ENCODE results near the gene ATF5.

The ATF5 gene

DNA sequence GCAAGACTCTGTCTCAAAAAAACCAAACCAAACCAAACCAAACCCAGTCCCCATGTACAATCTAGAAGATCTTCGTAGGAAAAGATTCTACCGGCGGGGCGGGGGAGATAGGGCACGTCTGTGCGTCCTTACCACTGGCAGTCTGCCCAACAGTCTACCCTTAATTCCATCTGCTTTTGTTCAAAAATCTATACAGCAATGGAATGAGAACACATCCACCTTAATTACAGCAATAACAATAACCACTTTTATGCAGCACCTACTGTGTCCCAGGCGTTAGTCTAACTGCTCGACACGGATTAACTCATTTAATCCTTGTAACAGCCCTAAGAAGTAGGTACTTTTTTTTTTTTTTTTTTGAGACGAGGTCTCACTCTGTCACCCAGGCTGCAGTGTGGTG lies 2.5 kb upstream of the ATF5 start:
- Histone ChIP-seq H3K9ac (ENCODE audit: low read length) (no peak overlapping the region), H3K79me2 (ENCODE audit: low read length) (peaks cover 88% of the 10 kb centered on the region), H3K9me3 (ENCODE audit: insufficient read depth, low read length) (0 out of 2 replicates have a peak, but pooled peaks cover 3% of the 10 kb centered on the region), H2AFZ (ENCODE audit: low read depth, low read length) (no peak overlapping the region), H3K27me3 (ENCODE audit: low read depth, low read length) (no peaks in the 10 kb centered on the region), H3K27ac (ENCODE audit: low read length) (peak overlapping the region; percentile 95; the same call in 1 of the 2 replicates), H3K4me2 (ENCODE audit: low read length) (peak overlapping the region; percentile 2; the same call in 1 of the 2 replicates), H3K4me1 (ENCODE audit: low read length) (peaks cover 77% of the 10 kb centered on the region), H3K4me3 (ENCODE audit: low read length) (no peak overlapping the region), H3K36me3 (replicated peaks; ENCODE audit: low read depth, low read length) (peaks cover 51% of the 10 kb centered on the region), H4K20me1 (ENCODE audit: insufficient read depth, low read length) (peaks cover 21% of the 10 kb centered on the region)
- TF ChIP-seq, protein P1, sequence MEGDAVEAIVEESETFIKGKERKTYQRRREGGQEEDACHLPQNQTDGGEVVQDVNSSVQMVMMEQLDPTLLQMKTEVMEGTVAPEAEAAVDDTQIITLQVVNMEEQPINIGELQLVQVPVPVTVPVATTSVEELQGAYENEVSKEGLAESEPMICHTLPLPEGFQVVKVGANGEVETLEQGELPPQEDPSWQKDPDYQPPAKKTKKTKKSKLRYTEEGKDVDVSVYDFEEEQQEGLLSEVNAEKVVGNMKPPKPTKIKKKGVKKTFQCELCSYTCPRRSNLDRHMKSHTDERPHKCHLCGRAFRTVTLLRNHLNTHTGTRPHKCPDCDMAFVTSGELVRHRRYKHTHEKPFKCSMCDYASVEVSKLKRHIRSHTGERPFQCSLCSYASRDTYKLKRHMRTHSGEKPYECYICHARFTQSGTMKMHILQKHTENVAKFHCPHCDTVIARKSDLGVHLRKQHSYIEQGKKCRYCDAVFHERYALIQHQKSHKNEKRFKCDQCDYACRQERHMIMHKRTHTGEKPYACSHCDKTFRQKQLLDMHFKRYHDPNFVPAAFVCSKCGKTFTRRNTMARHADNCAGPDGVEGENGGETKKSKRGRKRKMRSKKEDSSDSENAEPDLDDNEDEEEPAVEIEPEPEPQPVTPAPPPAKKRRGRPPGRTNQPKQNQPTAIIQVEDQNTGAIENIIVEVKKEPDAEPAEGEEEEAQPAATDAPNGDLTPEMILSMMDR (IDR thresholded peaks at IDR 0.05; ENCODE audit: low read depth, low read length), result no peak
- TF ChIP-seq EZH2phosphoT487 (IDR thresholded peaks at IDR 0.05; ENCODE audit: low read depth), result no peak

DNA sequence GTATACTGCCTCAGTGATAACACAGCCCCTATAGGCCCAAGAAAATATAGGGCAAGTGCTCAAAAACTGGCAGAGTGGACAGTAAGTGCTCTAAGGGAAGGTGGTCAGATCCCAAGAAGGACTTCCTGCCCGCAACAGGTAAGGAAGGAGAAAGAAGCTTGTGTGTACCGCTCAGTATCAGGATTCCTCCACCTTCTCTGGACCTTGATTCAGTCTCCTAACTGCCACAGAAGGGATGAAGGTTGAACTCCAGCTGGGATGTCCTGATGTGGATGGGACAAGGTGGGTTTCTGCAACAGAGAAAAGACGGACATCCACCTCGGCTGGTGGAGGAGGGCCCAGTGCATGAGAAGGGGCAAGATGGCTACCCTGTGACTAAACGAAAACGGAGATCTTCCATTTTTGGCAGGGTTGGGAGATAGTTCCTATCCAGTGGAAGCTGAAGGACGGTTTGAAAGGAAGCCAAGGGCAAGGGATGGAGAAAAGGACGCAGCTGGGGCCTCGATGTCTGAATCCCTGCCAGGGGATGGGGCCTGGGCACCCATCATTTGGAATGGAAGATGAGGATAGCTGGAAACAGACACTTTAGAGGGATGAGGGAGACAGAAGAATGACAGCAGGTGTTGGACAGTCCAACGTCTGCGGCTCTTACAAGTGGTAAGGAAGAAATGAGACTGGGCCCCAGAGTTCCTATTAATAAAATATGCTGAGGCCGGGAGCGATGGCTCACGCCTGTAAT lies 1.3 kb upstream of the ATF5 start:
- Histone ChIP-seq H3K4me3 (ENCODE audit: low read length) (peak overlapping the region; percentile 89), H3K4me1 (ENCODE audit: low read length) (peaks cover 74% of the 10 kb centered on the region), H3K27me3 (ENCODE audit: low read depth, low read length) (no peaks in the 10 kb centered on the region), H2AFZ (ENCODE audit: low read depth, low read length) (no peak overlapping the region), H3K27ac (ENCODE audit: low read length) (peak overlapping the region; percentile 95), H3K36me3 (replicated peaks; ENCODE audit: low read depth, low read length) (peaks cover 56% of the 10 kb centered on the region), H3K79me2 (ENCODE audit: low read length) (peaks cover 86% of the 10 kb centered on the region), H3K9ac (ENCODE audit: low read length) (peak overlapping the region; percentile 98), H3K9me3 (ENCODE audit: insufficient read depth, low read length) (0 out of 2 replicates have a peak, but pooled peaks cover 3% of the 10 kb centered on the region), H3K4me2 (ENCODE audit: low read length) (peak overlapping the region; percentile 85), H4K20me1 (ENCODE audit: insufficient read depth, low read length) (peaks cover 33% of the 10 kb centered on the region)
- TF ChIP-seq EZH2phosphoT487 (IDR thresholded peaks at IDR 0.05; ENCODE audit: low read depth), result no peak

DNA sequence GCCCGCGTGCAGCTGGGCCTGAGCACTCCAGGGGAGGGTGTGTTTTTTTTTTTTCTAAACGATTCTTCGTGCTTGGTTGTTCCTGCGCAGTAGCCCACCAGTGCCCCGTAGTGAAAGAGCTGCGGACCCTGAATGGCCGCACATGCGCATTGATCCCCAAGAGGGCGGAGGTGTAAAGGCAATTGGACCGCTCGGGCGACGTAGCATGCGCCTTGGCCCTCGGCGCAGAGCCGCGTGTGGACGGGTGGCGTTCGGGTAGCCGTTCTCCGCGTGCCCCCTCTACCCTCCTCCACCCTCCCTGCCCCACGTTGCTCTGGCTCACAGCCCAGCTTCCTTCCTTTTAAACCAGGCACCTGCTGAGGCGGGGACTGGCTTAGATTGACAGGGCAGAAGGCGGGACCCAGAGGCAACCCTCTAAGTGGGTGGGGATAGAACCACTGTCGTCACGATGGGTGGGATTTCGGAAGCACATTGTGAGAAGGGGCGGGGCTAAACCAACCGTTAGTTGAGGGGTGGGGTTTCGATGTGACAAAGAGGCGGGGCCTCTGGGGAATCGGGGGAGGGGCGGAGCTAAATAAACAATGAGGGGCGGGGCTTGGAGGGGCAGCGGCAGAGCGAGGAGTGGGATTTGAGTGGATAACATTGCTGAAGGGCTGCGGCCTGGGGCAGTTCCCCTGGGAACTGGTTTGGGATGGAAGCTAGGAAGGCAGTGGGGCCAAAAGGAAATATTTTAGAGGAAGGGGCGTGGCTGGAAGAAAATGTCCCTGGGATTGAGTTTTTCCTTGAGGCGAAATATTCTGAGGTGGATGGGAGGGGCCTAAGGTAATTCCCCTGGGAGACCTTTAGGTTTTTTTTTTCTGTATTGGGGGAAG lies 842 bp downstream of the ATF5 start:
- Histone ChIP-seq H3K27ac (ENCODE audit: low read length) (peak overlapping the region; percentile 95), H3K4me2 (ENCODE audit: low read length) (peak overlapping the region; percentile 85), H2AFZ (ENCODE audit: low read depth, low read length) (no peak overlapping the region), H3K9me3 (ENCODE audit: insufficient read depth, low read length) (0 out of 2 replicates have a peak, but pooled peaks cover 3% of the 10 kb centered on the region), H3K4me1 (ENCODE audit: low read length) (peaks cover 62% of the 10 kb centered on the region), H3K9ac (ENCODE audit: low read length) (peak overlapping the region; percentile 98), H3K4me3 (ENCODE audit: low read length) (peak overlapping the region; percentile 89), H4K20me1 (ENCODE audit: insufficient read depth, low read length) (peaks cover 50% of the 10 kb centered on the region), H3K79me2 (ENCODE audit: low read length) (peaks cover 86% of the 10 kb centered on the region), H3K36me3 (replicated peaks; ENCODE audit: low read depth, low read length) (peaks cover 68% of the 10 kb centered on the region), H3K27me3 (ENCODE audit: low read depth, low read length) (no peaks in the 10 kb centered on the region)
- no peak for TF ChIP-seq EZH2phosphoT487 (IDR thresholded peaks at IDR 0.05; ENCODE audit: low read depth)
- TF ChIP-seq, protein P1 (IDR thresholded peaks at IDR 0.05; ENCODE audit: low read depth, low read length), result no peak

DNA sequence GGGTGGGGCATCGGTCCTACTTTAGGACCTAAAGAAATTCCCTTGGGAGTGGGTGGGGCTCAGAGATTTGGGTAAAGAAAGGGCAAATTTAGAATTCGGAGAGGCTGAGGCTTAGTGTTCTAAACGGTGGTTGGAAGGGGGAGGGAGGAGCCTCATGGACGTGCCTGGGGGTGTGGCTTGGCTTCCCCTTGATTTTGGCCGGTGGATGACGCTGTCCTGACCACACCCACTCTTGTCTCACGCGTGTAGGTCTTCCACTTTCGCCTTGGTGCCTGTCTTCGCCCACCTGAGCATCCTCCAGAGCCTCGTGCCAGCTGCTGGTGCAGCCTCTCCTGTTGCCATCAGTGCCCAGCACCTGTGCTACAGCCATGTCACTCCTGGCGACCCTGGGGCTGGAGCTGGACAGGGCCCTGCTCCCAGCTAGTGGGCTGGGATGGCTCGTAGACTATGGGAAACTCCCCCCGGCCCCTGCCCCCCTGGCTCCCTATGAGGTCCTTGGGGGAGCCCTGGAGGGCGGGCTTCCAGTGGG lies 1.5 kb downstream of the ATF5 start:
- peaks cover 55% of the 10 kb centered on the region for H3K4me1 ChIP-seq (ENCODE audit: low read length)
- no peak for TF ChIP-seq EZH2phosphoT487 (IDR thresholded peaks at IDR 0.05; ENCODE audit: low read depth)
- TF ChIP-seq, protein P1 (IDR thresholded peaks at IDR 0.05; ENCODE audit: low read depth, low read length), result no peak

More for the DNA sequence above, 1.5 kb downstream of the ATF5 start:
- Histone ChIP-seq H3K36me3 (replicated peaks; ENCODE audit: low read depth, low read length) (peaks cover 64% of the 10 kb centered on the region), H3K4me3 (ENCODE audit: low read length) (peak overlapping the region; percentile 89), H2AFZ (ENCODE audit: low read depth, low read length) (no peak overlapping the region), H3K27ac (ENCODE audit: low read length) (peak overlapping the region; percentile 95), H4K20me1 (ENCODE audit: insufficient read depth, low read length) (peaks cover 52% of the 10 kb centered on the region), H3K79me2 (ENCODE audit: low read length) (peaks cover 79% of the 10 kb centered on the region), H3K9ac (ENCODE audit: low read length) (peak overlapping the region; percentile 98), H3K9me3 (ENCODE audit: insufficient read depth, low read length) (0 out of 2 replicates have a peak, but pooled peaks cover 3% of the 10 kb centered on the region), H3K4me2 (ENCODE audit: low read length) (peak overlapping the region; percentile 85), H3K27me3 (ENCODE audit: low read depth, low read length) (no peaks in the 10 kb centered on the region)

All from OCI-LY3 (cell line).